ENCODE results near the gene RAB28.

DNA sequence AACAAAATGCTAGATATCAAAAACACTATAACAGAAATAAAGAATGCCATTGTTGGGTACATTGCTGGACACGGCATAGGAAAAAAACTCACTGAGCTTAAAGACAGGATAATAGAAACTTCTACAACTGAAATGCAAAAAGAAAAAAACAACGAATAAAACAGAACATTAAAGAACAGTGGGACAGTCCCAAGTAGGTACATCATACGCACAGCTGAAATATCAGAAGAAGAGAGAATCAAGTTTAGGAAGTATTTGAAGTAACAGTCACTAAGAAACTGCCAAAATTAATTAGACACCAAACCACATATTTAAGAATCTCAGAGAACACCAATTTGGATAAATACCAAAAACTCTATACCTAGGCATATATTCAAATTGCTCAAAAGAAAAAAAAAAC is 19.2 kb downstream of the RAB28 start:
- no peak for TF ChIP-seq ZFP30 (CRISPR knock-in tag; IDR thresholded peaks at IDR 0.05)
- no peak for TF ChIP-seq ZNF565 (CRISPR knock-in tag; conservative IDR thresholded peaks at IDR 0.05; ENCODE audit: low read depth)
- no peak for TF ChIP-seq CREB5 (CRISPR knock-in tag; IDR thresholded peaks at IDR 0.05; ENCODE audit: low read depth)
- TF ChIP-seq ARNTL (CRISPR knock-in tag; IDR thresholded peaks at IDR 0.05; ENCODE audit: borderline replicate concordance, low read depth): no peak
- TF ChIP-seq ZFP3 (CRISPR knock-in tag; IDR thresholded peaks at IDR 0.05): no peak
- TF ChIP-seq OSR1 (CRISPR knock-in tag; IDR thresholded peaks at IDR 0.05): no peak
- no peak for TF ChIP-seq PATZ1 (CRISPR knock-in tag; IDR thresholded peaks at IDR 0.05; ENCODE audit: borderline replicate concordance)
- TF ChIP-seq ZNF70 (CRISPR knock-in tag; IDR thresholded peaks at IDR 0.05): no peak
- no peak for TF ChIP-seq POU6F1 (CRISPR knock-in tag; IDR thresholded peaks at IDR 0.05; ENCODE audit: borderline replicate concordance, low read depth)
- no peak for TF ChIP-seq CSDC2 (CRISPR knock-in tag; IDR thresholded peaks at IDR 0.05)
- TF ChIP-seq GLIS3 (CRISPR knock-in tag; IDR thresholded peaks at IDR 0.05): no peak
- TF ChIP-seq ZNF8 (CRISPR knock-in tag; IDR thresholded peaks at IDR 0.05): no peak
